HG03095 (cell line): ENCODE results near the gene CBR3.
"Not testable (repeated sequence)": the region's sequence is repeated elsewhere in the genome, so short reads cannot be mapped to it uniquely, and the experiment has no call there.

Experiments used
- ATAC-seq: cut with Tn5 transposase; IDR thresholded peaks from one replicate; pipeline ENCODE4 v1.9.1; 2021; ENCODE audit warnings: moderate library complexity; ENCODE audit not compliant: unreplicated experiment

CBR3 gene

DNA sequence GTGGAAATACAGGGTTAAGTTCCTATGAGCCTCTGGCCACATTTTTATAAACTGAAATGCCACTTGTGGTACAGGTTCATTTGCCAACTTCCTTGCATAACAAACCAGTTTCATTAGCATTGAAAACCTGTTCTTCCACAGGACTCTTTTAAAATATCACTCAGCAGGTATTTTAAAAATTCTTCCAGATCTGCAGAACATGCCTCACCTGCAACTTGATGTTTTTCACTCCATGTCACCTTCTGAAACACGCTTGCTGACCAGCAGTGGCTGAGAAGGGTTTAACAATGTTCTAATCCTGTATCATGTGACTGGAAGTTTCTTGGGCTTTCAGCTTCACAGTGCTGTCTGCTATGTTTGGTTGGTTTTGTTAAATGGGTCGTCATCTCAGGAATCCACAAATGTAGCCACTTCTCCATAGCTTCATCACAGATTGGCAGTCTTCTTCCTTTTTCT lies 17.6 kb upstream of the CBR3 start:
- no peak for ATAC-seq

DNA sequence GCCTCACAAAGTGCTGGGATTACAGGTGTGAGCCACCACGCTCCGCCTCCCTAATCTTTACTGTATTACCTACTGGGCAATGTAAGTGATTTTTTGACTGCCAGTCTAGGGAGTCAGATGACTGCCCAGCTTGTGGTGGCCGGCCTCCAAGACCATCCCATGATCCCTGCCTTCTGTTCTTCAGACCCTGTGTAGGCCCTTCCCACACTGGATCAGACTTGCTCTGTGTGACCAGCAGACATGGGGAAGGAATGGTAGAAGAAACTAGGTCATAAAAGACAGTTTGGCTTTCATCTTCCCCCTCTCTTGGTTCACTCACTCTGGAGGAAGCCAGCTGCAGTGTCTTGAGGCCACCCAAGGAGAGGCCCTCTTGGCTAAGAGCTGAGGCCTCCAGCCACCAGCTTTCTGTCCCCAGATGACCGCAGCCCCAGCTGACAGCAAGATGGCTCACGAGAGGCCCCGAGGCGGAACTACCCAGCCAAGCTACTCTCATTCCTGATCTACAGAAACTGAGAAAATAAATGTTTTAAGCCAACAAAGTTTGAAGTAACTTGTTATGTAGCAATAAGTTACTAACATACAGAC lies 14.5 kb upstream of the CBR3 start:
- ATAC-seq = no peak

DNA sequence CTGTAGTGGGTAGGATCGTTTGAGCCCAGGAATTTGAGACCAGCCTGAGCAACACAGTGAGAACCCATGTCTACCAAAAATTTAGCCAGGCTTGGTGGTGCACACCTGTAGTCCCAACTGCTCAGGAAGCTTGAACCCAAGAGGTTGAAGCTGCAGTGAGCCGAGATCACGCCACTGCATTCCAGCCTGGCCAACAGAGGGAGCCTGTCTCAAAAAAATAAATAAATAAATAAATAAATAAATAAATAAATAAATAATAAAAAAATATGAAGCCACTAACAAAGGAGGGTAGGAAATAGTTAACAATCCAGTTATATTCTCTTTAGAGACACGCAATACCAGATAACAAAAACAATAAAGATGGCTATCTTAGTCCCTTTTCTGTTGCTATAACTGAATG lies 11.9 kb upstream of the CBR3 start:
- ATAC-seq = no peak

DNA sequence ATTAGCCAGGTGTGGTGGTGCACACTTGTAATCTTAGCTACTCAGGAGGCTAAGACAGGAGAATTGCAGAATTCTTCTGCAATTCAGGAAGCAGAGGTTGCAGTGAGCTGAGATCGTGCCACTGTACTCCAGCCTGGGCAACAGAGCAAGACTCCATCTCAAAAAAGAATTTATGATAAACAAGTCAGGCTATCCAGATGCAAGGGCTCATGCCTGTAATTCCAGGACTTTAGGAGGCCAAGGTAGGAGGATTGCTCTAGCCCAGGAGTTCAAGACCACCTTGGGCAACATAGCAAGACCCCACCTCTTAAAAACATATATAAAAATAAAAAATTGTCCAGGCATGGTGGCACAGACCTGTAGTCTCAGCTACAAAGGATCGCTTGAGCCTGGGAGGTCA lies 10.5 kb upstream of the CBR3 start:
- no peak for ATAC-seq

DNA sequence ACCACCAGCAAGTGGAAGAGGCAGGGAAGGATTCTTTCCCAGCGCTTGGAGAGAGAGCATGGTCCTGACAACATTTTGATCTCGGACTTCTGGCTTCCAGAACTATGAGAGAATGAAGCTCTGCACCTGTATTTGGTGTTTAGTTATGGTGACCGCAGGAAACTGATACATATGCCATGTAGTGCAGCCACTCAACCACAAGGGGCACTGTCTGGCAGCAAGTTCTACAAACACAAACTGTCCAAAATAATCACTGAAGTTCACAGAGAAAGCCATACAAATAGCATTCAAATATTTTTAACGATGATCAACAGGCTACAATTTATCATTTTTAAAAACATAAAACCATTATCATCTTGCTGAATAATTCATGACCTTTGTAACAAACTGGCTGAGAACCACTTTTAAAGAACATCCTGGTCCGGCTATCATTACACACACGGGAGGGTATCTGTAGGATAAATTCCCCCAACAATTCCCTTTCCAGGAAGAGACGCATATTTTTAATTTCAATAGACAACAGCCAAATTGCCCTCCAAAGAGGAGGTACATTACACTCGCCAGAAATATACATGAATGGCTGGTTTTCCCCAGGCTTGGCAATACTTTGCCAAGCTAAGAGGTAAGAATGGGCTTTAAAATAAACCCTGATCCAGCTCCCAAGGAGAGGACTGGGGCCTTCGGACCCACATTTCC lies 9.2 kb upstream of the CBR3 start:
- ATAC-seq = no peak

- ATAC-seq = no peak
Measured at GRCh38 chr21:36126208-36126565, 8.7 kb upstream of the CBR3 start.

- ATAC-seq = no peak
Measured at GRCh38 chr21:36126621-36127110, 8.2 kb upstream of the CBR3 start.

DNA sequence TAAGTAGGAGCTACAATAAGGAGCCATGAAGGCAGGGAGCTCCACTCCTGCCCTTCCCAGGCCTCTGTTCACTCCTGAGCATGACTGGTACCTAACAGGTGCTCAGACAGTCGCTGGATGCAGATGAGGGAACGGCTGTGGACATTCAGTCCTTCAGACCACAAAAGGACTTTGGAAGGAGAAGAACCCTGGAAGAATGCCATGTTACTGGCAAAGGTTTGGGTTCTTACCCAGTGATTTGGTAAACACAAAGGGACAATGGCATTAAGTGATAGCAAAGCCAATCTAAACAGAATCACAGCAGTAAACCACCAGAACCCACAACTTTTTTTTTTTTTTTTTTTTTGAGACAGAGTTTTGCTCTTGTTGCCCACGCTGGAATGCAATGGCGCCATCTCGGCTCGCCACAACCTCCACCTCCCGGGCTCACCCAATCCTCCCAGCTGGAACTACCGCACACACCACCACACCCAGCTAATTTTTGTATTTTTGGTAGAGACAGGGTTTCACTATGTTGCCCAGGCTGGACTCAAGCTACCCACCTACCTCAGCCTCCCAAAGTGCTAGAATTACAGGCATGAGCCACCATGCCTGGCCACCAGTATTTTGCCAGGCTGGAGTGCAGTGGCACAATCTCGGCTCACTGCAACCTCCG lies 7.5 kb upstream of the CBR3 start:
- no peak for ATAC-seq

DNA sequence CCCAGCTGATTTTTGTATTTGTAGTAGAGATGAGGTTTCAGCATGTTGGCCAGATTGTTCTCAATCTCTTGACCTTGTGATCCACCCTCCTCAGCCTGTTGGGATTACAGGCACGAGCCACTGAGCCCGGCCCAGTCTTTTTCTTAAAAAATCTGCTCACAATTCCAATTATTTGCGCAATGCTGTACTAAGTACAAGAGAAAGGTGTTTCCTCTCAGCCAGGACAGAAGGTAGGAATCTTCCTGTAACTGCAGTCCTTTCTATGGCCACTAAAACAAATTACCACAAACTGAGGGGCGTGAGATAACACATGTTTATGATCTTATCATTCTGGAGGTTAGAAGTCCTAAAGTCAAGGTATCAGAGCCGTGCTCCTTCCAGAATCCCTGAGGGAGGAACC lies 6.9 kb upstream of the CBR3 start:
- ATAC-seq = no peak

DNA sequence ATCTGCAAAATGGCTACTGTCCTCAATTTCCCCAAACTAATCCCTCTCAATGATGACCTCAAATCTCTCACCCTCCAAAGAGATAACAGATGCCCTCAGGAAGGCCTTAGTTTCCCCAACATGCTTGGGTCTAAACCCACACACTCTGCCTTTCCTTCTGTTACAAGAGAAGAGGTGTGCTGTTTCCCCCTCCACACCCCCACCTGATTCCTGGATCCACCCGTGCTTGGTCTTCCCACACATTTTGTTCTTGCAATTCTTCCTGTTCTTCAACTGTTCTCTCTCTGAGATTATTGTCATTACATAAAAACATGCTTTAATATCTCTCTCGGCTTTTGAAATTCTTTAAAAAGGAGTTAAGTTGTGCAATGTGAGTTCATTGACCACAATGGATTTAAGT lies 5.7 kb upstream of the CBR3 start:
- ATAC-seq = no peak

DNA sequence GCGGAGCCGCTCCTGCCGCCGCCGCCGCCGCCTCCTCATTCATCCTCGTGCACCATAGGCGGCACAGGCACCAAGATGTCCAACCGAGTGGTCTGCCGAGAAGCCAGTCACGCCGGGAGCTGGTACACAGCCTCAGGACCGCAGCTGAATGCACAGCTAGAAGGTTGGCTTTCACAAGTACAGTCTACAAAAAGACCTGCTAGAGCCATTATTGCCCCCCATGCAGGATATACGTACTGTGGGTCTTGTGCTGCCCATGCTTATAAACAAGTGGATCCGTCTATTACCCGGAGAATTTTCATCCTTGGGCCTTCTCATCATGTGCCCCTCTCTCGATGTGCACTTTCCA lies 4.5 kb upstream of the CBR3 start:
- not testable (repeated sequence) for ATAC-seq

DNA sequence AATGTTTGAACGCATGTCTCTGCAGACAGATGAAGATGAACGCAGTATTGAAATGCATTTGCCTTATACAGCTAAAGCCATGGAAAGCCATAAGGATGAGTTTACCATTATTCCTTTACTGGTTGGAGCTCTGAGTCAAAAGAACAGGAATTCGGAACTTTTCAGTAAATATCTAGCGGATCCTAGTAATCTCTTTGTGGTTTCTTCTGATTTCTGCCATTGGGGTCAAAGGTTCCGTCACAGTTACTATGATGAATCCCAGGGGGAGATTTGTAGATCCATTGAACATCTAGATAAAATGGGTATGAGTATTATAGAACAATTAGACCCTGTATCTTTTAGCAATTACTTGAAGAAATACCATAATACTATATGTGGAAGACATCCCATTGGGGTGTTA lies 4.0 kb upstream of the CBR3 start:
- ATAC-seq = not testable (repeated sequence)

DNA sequence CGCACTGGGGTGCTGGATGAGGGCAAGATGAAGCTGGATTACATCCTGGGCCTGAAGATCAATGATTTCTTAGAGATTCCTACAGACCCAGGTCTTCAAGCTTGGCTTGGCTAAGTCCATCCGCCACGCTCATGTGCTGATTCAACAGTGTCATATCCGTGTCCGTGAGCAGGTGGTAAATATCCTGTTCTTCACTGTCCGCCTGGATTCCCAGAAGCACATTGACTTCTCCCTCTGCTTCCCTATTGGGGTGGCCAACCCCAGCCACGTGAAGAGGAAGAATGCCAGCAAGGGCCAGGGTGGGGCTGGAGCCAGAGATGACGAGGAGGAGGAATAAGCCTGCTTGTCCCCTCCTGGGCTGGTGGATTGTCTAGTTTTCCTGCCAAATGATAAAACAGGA lies 2.2 kb upstream of the CBR3 start:
- ATAC-seq = no peak

- peak; percentile 57 for ATAC-seq
Measured at GRCh38 chr21:36135391-36136102, 668 bp downstream of the CBR3 start.

DNA sequence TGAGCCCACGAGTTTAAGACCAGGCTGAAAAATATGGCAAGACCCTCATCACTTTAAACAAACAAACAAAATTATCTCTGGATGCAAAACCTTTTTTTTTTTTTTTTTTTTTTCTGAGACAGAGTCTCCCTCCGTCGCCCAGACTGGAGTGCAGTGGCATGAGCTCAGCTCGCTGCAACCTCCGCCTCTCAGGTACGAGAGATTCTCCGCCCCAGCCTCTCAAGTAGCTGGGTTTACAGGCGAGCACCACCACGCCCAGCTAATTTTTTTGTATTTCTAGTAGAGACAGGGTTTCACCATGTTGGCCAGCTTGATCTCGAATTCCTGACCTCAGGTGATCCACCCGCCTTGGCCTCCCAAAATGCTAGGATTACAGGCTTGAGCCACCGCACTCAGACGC lies 4.9 kb downstream of the CBR3 start:
- not testable (repeated sequence) for ATAC-seq

GRCh38 chr21:36141513-36141925 lies 6.6 kb downstream of the CBR3 start:
- ATAC-seq = peak; percentile 84

GRCh38 chr21:36144233-36144632 lies 9.4 kb downstream of the CBR3 start:
- not testable (repeated sequence) for ATAC-seq

- no peak for ATAC-seq
Measured at GRCh38 chr21:36145259-36145658, 10.4 kb downstream of the CBR3 start.

DNA sequence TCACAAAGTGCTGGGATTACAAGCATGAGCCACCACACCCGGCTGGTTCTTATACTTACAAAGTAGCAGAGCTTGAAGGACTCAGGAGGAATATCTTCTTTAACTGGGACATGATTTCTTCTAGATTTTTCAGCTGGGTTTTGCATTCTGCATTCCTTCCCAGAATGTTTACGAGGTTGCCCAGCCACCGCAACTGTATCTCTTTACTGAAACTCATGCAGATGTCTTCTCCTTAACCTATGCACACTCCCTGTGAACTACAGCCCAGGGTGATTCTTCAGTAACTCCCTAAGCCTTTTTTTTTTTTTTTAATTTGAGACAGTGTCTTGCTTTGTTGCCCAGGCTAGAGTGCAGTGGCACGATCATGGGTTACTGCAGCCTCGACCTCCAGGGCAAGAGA lies 13.0 kb downstream of the CBR3 start:
- no peak for ATAC-seq

GRCh38 chr21:36148886-36149285 lies 14.0 kb downstream of the CBR3 start:
- no peak for ATAC-seq

GRCh38 chr21:36149788-36150711 lies 15.2 kb downstream of the CBR3 start:
- peak; percentile 64 for ATAC-seq
